H9 (cell line): ENCODE data around the gene VASP. TPM values are rescaled to one million over a fixed set of nuclear protein-coding genes. Genes with fewer than 3 reads are reported as not detected.

Experiments used
- DNase-seq: peaks from one replicate; pipeline ENCODE4 v3.0.0-alpha.2; 2017
- H2AFZ ChIP-seq: one replicate; pipeline ENCODE4 v1.6.1; 2013; ENCODE audit warnings: mild to moderate bottlenecking, low read length, control low read depth, moderate library complexity
- H2AK5ac ChIP-seq: 2 replicates; pipeline ENCODE4 v1.6.1; 2013; ENCODE audit warnings: low read length, control low read depth, mixed read lengths; ENCODE audit not compliant: insufficient read length
- H2BK120ac ChIP-seq: one replicate; pipeline ENCODE4 v1.6.1; 2013; ENCODE audit warnings: low read depth, mild to moderate bottlenecking, low read length, control low read depth, inconsistent platforms; ENCODE audit not compliant: poor library complexity, severe bottlenecking
- H2BK12ac ChIP-seq: 2 replicates; pipeline ENCODE4 v1.6.1; 2013; ENCODE audit warnings: low read length, control low read depth, mixed read lengths, low read depth; ENCODE audit not compliant: insufficient read length
- H2BK15ac ChIP-seq: 2 replicates; pipeline ENCODE4 v1.6.1; 2013; ENCODE audit warnings: low read depth, low read length, control low read depth
- H2BK20ac ChIP-seq: one replicate; pipeline ENCODE4 v1.6.1; 2013; ENCODE audit warnings: low read depth, mild to moderate bottlenecking, low read length, control low read depth, inconsistent platforms; ENCODE audit not compliant: poor library complexity, severe bottlenecking
- H2BK5ac ChIP-seq: 2 replicates; pipeline ENCODE4 v1.6.1; 2013; ENCODE audit warnings: low read length, control low read depth, mixed read lengths; ENCODE audit not compliant: insufficient read length
- H3K14ac ChIP-seq: 2 replicates; pipeline ENCODE4 v1.6.1; 2013; ENCODE audit warnings: low read length, control low read depth; ENCODE audit not compliant: insufficient read depth
- H3K18ac ChIP-seq: 2 replicates; pipeline ENCODE4 v1.6.1; 2013; ENCODE audit warnings: low read depth, mild to moderate bottlenecking, mixed read lengths, low read length, control low read depth; ENCODE audit not compliant: insufficient read length
- H3K23ac ChIP-seq: 2 replicates; pipeline ENCODE4 v1.6.1; 2013; ENCODE audit warnings: low read length, control low read depth, mixed read lengths, low read depth; ENCODE audit not compliant: insufficient read length
- H3K23me2 ChIP-seq: 2 replicates; pipeline ENCODE4 v1.6.1; 2013; ENCODE audit warnings: low read depth, mild to moderate bottlenecking, mixed read lengths, low read length, control low read depth; ENCODE audit not compliant: insufficient read length, poor library complexity, severe bottlenecking
- H3K27ac ChIP-seq: 2 replicates; pipeline ENCODE4 v1.5.1; 2013; ENCODE audit warnings: low read length, control low read depth, mixed read lengths, low read depth; ENCODE audit not compliant: insufficient read length
- H3K27me3 ChIP-seq: 2 replicates; pipeline ENCODE4 v1.6.1; 2013; ENCODE audit warnings: low read length, control low read depth, inconsistent platforms; ENCODE audit not compliant: insufficient read depth
- H3K4ac ChIP-seq: 2 replicates; pipeline ENCODE4 v1.6.1; 2013; ENCODE audit warnings: low read depth, mild to moderate bottlenecking, control low read depth, inconsistent platforms, low read length, moderate library complexity
- H3K4me1 ChIP-seq: 2 replicates; pipeline ENCODE4 v1.6.1; 2013; ENCODE audit warnings: low read length, control low read depth, inconsistent platforms; ENCODE audit not compliant: insufficient read depth
- H3K4me2 ChIP-seq: 2 replicates; pipeline ENCODE4 v1.6.1; 2013; ENCODE audit warnings: low read length, control low read depth, mixed read lengths; ENCODE audit not compliant: insufficient read length, insufficient read depth
- H3K56ac ChIP-seq: 2 replicates; pipeline ENCODE4 v1.6.1; 2013; ENCODE audit warnings: low read depth, mild to moderate bottlenecking, mixed read lengths, low read length, control low read depth; ENCODE audit not compliant: insufficient read length
- H3K79me1 ChIP-seq: 2 replicates; pipeline ENCODE4 v1.6.1; 2013; ENCODE audit warnings: low read depth, mild to moderate bottlenecking, moderate library complexity, low read length, control low read depth, inconsistent platforms; ENCODE audit not compliant: insufficient read depth, poor library complexity, severe bottlenecking
- H3K79me2 ChIP-seq: 2 replicates; pipeline ENCODE4 v1.6.1; 2013; ENCODE audit warnings: low read length, control low read depth, inconsistent platforms; ENCODE audit not compliant: insufficient read depth
- H3K9ac ChIP-seq: 2 replicates; pipeline ENCODE4 v1.6.1; 2013; ENCODE audit warnings: low read length, control low read depth, mixed read lengths; ENCODE audit not compliant: insufficient read length; ENCODE audit errors: extremely low read depth
- H3K9me3 ChIP-seq: one replicate; pipeline ENCODE4 v1.6.1; 2013; ENCODE audit warnings: low read depth, low read length, inconsistent platforms; ENCODE audit not compliant: control insufficient read depth
- H3T11ph ChIP-seq: one replicate; pipeline ENCODE4 v1.6.1; 2013; ENCODE audit warnings: mild to moderate bottlenecking, low read length, control low read depth, inconsistent platforms
- H4K20me1 ChIP-seq: one replicate; pipeline ENCODE4 v1.6.1; 2013; ENCODE audit not compliant: control insufficient read depth, insufficient read length, insufficient read depth
- H4K5ac ChIP-seq: 2 replicates; pipeline ENCODE4 v1.6.1; 2013; ENCODE audit warnings: low read depth, mild to moderate bottlenecking, mixed read lengths, low read length, control low read depth; ENCODE audit not compliant: insufficient read length
- H4K8ac ChIP-seq: replicated peaks from 2 replicates; pipeline ENCODE4 v1.6.1; 2013; ENCODE audit warnings: low read length, control low read depth, mixed read lengths, low read depth; ENCODE audit not compliant: insufficient read length
- H4K91ac ChIP-seq: 2 replicates; pipeline ENCODE4 v1.6.1; 2013; ENCODE audit warnings: low read depth, mild to moderate bottlenecking, moderate library complexity, mixed read lengths, low read length, control low read depth; ENCODE audit not compliant: insufficient read length
- H3K27ac Mint-ChIP-seq, 3 experiments: 2 replicates in 2 of 3; 3 replicates in 1 of 3; pipeline ENCODE4 v1.8.0; 2020 to 2021; ENCODE audit warnings: mixed read lengths in 3 of 3, mild to moderate bottlenecking in 1 of 3, moderate library complexity in 1 of 3
- H3K27me3 Mint-ChIP-seq: 2 replicates; pipeline ENCODE4 v1.8.0; 2021; ENCODE audit warnings: low read depth, mild to moderate bottlenecking, moderate library complexity, mixed read lengths
- H3K36me3 Mint-ChIP-seq, 3 experiments: 2 replicates in 2 of 3; 3 replicates in 1 of 3; pipeline ENCODE4 v1.8.0; 2020 to 2021; ENCODE audit warnings: low read depth in 3 of 3, mixed read lengths in 3 of 3; ENCODE audit not compliant: insufficient read depth in 1 of 3
- H3K4me1 Mint-ChIP-seq, 2 experiments: 2 replicates each; pipeline ENCODE4 v1.8.0; 2020; ENCODE audit warnings: mixed read lengths in 2 of 2
- H3K4me3 Mint-ChIP-seq, 2 experiments: 2 replicates in 1 of 2; 3 replicates in 1 of 2; pipeline ENCODE4 v1.8.0; 2020 to 2021; ENCODE audit warnings: mild to moderate bottlenecking in 2 of 2, mixed read lengths in 2 of 2, moderate library complexity in 1 of 2
- H3K9me3 Mint-ChIP-seq, 2 experiments: 2 replicates in 1 of 2; 3 replicates in 1 of 2; pipeline ENCODE4 v1.8.0; 2020; ENCODE audit warnings: mild to moderate bottlenecking in 2 of 2, mixed read lengths in 2 of 2, moderate library complexity in 1 of 2
- WGBS: extraction: QIAGEN DNeasy Blood & Tissue Kit; methylation state at CpG from one replicate; pipeline ENCODE4 v1.1.7; 2013; ENCODE audit warnings: missing lambda C conversion rate, low lambda C conversion rate, mixed read lengths; ENCODE audit not compliant: insufficient read length; ENCODE audit errors: extremely low coverage; 5-methylcytosine and 5-hydroxymethylcytosine counted together
- total RNA-seq: library from RNA; stranded (reverse); gene quantifications from 2 replicates; pipeline ENCODE4 v1.2.1, GENCODE V29; 2021
- TF ChIP-seq, protein P1 (sequence below): fragments of 200-600 bp; sonication (generic); conservative IDR thresholded peaks from 3 replicates; pipeline ENCODE4 v1.8.0; 2021; ENCODE audit warnings: antibody characterized with exemption, mild to moderate bottlenecking

The VASP gene
- total RNA-seq, 1 experiment from 2014 or later, result 157 TPM

DNA sequence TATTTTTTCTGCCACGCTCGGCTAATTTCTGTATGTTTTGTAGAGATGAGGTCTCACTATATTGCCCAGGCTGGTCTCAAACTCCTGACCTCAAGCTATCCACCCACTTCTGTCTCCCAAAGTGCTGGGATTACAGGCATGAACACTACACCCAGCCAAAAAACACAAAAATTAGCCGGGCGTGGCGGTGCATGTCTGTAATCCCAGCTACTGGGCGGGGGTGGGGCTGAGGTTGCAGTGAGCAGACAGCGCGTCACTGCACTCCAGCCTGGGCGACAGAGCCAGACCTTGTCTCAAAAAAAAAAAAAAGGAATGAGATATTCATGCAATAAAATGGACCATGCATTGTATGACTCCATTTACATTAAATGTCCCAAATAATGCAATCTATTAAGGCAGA is 32.2 kb downstream of the VASP start:
- Histone ChIP-seq H3K9ac (no peak overlapping the region), H4K20me1 (no peaks in the 10 kb centered on the region)
- TF ChIP-seq, protein P1, sequence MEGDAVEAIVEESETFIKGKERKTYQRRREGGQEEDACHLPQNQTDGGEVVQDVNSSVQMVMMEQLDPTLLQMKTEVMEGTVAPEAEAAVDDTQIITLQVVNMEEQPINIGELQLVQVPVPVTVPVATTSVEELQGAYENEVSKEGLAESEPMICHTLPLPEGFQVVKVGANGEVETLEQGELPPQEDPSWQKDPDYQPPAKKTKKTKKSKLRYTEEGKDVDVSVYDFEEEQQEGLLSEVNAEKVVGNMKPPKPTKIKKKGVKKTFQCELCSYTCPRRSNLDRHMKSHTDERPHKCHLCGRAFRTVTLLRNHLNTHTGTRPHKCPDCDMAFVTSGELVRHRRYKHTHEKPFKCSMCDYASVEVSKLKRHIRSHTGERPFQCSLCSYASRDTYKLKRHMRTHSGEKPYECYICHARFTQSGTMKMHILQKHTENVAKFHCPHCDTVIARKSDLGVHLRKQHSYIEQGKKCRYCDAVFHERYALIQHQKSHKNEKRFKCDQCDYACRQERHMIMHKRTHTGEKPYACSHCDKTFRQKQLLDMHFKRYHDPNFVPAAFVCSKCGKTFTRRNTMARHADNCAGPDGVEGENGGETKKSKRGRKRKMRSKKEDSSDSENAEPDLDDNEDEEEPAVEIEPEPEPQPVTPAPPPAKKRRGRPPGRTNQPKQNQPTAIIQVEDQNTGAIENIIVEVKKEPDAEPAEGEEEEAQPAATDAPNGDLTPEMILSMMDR, result no peak

More for the DNA sequence above, 32.2 kb downstream of the VASP start:
- no peak overlapping the region for H2BK120ac ChIP-seq
- no peaks in the 10 kb centered on the region for H3K79me1 ChIP-seq
- no CpG with 5 or more reads among the region's 9 CpGs for WGBS
- no peaks in the 10 kb centered on the region for H3K4me1 ChIP-seq
- H4K5ac ChIP-seq, result no peak overlapping the region
- H2AK5ac ChIP-seq, result no peak overlapping the region
- H2AFZ ChIP-seq, result no peak overlapping the region
- H3K27me3 Mint-ChIP-seq, result no peaks in the 10 kb centered on the region
- H2BK5ac ChIP-seq, result no peak overlapping the region
- no peak overlapping the region for H3K4me3 Mint-ChIP-seq
- no peaks in the 10 kb centered on the region for H3K27me3 ChIP-seq
- no peaks in the 10 kb centered on the region for H3K23me2 ChIP-seq
- DNase-seq, result no peak
- no peak overlapping the region for H3K56ac ChIP-seq
- H3K18ac ChIP-seq, result no peak overlapping the region
- H2BK12ac ChIP-seq, result no peak overlapping the region
- H3K9me3 ChIP-seq, result no peaks in the 10 kb centered on the region
- peaks cover 0 to 6% of the 10 kb centered on the region in 2 experiments; a peak in 1 of 5 replicates for H3K9me3 Mint-ChIP-seq
- H3K27ac Mint-ChIP-seq, result no peak overlapping the region
- no peak overlapping the region for H3T11ph ChIP-seq
- no peak overlapping the region for H2BK15ac ChIP-seq
- H3K4me2 ChIP-seq, result no peak overlapping the region
- no peak overlapping the region for H4K91ac ChIP-seq
- H3K14ac ChIP-seq, result no peak overlapping the region
- no peak overlapping the region for H4K8ac ChIP-seq
- no peaks in the 10 kb centered on the region for H3K4me1 Mint-ChIP-seq
- H2BK20ac ChIP-seq, result no peak overlapping the region
- no peak overlapping the region for H3K4ac ChIP-seq
- no peak overlapping the region for H3K23ac ChIP-seq
- no peak overlapping the region for H3K27ac ChIP-seq
- no peaks in the 10 kb centered on the region; a peak in 1 of 7 replicates for H3K36me3 Mint-ChIP-seq
- no peaks in the 10 kb centered on the region for H3K79me2 ChIP-seq
